ENCODE data around the gene MT1M. TPM values are rescaled to one million over a fixed set of nuclear protein-coding genes. Genes with fewer than 3 reads are reported as not detected.

Gene MT1M
- polyA plus RNA-seq, 2 of the 4 experiments (the other 2 are of a cell fraction), result not detected

DNA sequence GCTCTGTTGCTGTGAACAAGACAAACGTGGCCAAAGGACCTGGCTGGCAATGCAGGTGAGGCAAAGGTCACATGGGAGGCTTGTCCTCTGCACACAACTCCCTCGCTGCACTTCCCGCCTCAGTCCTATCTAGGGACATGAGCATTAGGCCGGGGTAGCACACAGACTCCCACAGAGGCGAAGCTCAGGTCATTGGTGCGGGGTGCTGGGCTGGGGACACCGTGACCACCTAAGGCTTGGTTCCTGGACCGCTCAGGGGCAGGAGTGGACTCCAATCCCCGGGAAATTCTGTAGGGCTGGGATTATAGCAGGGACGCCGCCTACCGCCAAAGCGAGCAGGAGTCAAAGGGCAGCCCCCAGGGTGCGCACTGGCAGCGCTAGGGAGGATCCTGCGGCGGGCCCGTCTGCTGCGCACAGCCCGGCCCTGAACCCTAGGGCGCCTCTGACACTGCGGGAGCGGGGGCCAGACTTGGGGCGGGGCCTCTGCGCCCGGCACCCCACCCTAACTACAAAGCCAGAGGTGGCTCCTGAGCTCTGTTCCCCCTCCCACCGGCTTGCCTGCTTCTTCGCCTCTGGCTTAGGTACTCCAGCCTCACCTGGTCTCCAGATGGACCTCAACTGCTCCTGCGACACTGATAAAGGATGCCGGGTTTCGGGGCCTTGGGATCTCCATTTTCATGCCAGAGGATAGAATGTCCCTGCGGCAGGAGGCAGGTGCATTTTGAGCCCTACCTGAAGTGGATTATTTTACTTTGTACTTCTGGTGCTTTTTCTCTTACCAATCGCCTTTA, 15.4 kb downstream of the MT1M start:
- CTCF ChIA-PET, result interaction anchor here (1.5 to 25.6 kb wide), 2 partner anchors 38 to 54 kb away, joined by 3 to 340 read pairs; partner anchors contain the start of gene MT2A
- POLR2A ChIA-PET, result no interaction called here
- ATAC-seq, result no peak
- no peaks in the 10 kb centered on the region for H3K9me3 ChIP-seq
- H3K27ac ChIP-seq, result no peak overlapping the region
- TF ChIP-seq EHF (CRISPR knock-in tag; IDR thresholded peaks at IDR 0.05), result no peak
- no peak for TF ChIP-seq KDM5A (IDR thresholded peaks at IDR 0.05)
- TF ChIP-seq HOXB5 (CRISPR knock-in tag; IDR thresholded peaks at IDR 0.05), result no peak
- TF ChIP-seq, protein P1, sequence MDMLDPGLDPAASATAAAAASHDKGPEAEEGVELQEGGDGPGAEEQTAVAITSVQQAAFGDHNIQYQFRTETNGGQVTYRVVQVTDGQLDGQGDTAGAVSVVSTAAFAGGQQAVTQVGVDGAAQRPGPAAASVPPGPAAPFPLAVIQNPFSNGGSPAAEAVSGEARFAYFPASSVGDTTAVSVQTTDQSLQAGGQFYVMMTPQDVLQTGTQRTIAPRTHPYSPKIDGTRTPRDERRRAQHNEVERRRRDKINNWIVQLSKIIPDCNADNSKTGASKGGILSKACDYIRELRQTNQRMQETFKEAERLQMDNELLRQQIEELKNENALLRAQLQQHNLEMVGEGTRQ (IDR thresholded peaks at IDR 0.05), result no peak
- no peak overlapping the region for H3K4me2 ChIP-seq
- no peak for FAIRE-seq
- peaks cover 16% of the 10 kb centered on the region for H3K4me1 ChIP-seq
- 76% methylated on average over 32 of the region's 33 CpGs for WGBS (ENCODE audit: missing lambda C conversion rate)
- H3K4me3 ChIP-seq, result no peak overlapping the region
- no peak for DNase-seq (ENCODE audit: low read depth in 1 of 2, low spot score in 1 of 2)

DNA sequence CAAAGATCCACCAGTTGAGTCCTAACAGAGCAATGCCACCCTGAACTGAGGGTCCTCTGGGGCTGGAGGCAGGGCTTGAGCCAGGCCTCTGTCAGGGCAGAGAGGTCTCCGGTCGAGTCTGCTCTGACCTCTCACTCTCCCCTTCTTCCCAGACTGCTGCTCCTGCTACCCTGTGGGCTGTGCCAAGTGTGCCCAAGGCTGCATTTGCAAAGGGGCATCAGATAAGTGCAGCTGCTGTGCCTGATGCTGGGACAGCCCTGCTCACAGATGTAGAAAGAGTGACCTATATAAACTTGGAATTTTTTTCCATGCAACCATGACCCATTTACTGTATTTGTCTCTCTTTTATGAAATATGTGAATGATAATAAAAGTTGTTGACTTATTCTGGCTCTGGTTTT, 16.8 kb downstream of the MT1M start:
- TF ChIP-seq MAZ (IDR thresholded peaks at IDR 0.05; ENCODE audit: borderline replicate concordance, low read depth, low read length) (no peak), ZSCAN20 (CRISPR knock-in tag; IDR thresholded peaks at IDR 0.05) (no peak), FOXS1 (CRISPR knock-in tag; IDR thresholded peaks at IDR 0.05) (no peak), FOSB (CRISPR knock-in tag; IDR thresholded peaks at IDR 0.05) (no peak), KDM5A (IDR thresholded peaks at IDR 0.05) (no peak), SREBF2 (IDR thresholded peaks at IDR 0.05) (no peak)
- TF ChIP-seq, protein P2, sequence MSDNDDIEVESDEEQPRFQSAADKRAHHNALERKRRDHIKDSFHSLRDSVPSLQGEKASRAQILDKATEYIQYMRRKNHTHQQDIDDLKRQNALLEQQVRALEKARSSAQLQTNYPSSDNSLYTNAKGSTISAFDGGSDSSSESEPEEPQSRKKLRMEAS (IDR thresholded peaks at IDR 0.05), result no peak
- CTCF ChIA-PET, result interaction anchor here (25.6 kb wide), 1 partner anchor 40 kb away, joined by 340 read pairs; the partner anchor contains the start of gene MT2A
- FAIRE-seq, result no peak

DNA sequence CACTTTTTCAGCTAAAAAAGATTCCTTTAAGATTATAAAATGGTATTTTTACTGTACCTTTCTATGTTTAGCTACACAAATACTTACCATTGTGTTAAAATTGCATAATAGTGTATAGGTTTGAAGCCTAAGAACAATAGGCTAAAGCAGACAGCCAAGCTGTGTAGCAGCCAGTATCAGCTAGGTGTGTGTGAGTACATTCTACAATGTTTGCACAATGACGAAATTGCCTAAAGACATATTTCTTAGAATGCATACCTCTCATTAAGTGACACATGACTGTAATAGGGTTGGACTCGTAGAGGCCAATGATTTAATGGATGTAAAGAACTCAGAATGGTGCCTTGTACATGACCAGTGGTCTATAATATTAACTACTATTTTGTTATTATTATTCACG, 17.4 kb downstream of the MT1M start:
- 43% methylated on average over 3 of the region's 3 CpGs for WGBS (ENCODE audit: missing lambda C conversion rate)
- Histone ChIP-seq H3K27ac (no peak overlapping the region), H3K4me1 (peaks cover 8% of the 10 kb centered on the region; the same call in 1 of the 3 replicates), H3K9me3 (no peaks in the 10 kb centered on the region), H3K4me2 (no peak overlapping the region), H3K4me3 (no peak overlapping the region)
- ATAC-seq (no peak), DNase-seq (ENCODE audit: low read depth in 1 of 2, low spot score in 1 of 2) (peak in 1 of 2 experiments; percentile 10), FAIRE-seq (no peak)
- ChIA-PET CTCF (interaction anchor here (25.6 kb wide), 1 partner anchor 40 kb away, joined by 340 read pairs; the partner anchor contains the start of gene MT2A), POLR2A (no interaction called here)
- TF ChIP-seq ZSCAN20 (CRISPR knock-in tag; IDR thresholded peaks at IDR 0.05) (no peak), FOSL2 (IDR thresholded peaks at IDR 0.05) (no peak), FOSL2 (CRISPR knock-in tag; IDR thresholded peaks at IDR 0.05) (no peak), EP300 (IDR thresholded peaks at IDR 0.05) (no peak), FOXS1 (CRISPR knock-in tag; IDR thresholded peaks at IDR 0.05) (no peak), MAZ (IDR thresholded peaks at IDR 0.05; ENCODE audit: borderline replicate concordance, low read depth, low read length) (no peak), CEBPB (IDR thresholded peaks at IDR 0.05) (no peak), ESRRA (IDR thresholded peaks at IDR 0.05; ENCODE audit: borderline replicate concordance, low read length) (no peak), MYC (IDR thresholded peaks at IDR 0.05; ENCODE audit: borderline replicate concordance, low read length) (no peak), SMC3 (IDR thresholded peaks at IDR 0.05) (no peak), KDM5A (IDR thresholded peaks at IDR 0.05) (no peak), HOXB5 (CRISPR knock-in tag; IDR thresholded peaks at IDR 0.05) (no peak), EHF (CRISPR knock-in tag; IDR thresholded peaks at IDR 0.05) (no peak), ZC3H11A (IDR thresholded peaks at IDR 0.05) (no peak), RARB (CRISPR knock-in tag; IDR thresholded peaks at IDR 0.05) (no peak), POLR2A (IDR thresholded peaks at IDR 0.05; ENCODE audit: low read length) (no peak), CBX2 (IDR thresholded peaks at IDR 0.05; ENCODE audit: borderline replicate concordance, low read depth) (no peak)
- TF ChIP-seq, protein P3, sequence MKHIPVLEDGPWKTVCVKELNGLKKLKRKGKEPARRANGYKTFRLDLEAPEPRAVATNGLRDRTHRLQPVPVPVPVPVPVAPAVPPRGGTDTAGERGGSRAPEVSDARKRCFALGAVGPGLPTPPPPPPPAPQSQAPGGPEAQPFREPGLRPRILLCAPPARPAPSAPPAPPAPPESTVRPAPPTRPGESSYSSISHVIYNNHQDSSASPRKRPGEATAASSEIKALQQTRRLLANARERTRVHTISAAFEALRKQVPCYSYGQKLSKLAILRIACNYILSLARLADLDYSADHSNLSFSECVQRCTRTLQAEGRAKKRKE (CRISPR knock-in tag; IDR thresholded peaks at IDR 0.05; ENCODE audit: low read depth), result no peak

More for the DNA sequence above, 16.8 kb downstream of the MT1M start:
- no peak overlapping the region for H3K27ac ChIP-seq
- DNase-seq (ENCODE audit: low read depth in 1 of 2, low spot score in 1 of 2), result no peak
- POLR2A ChIA-PET, result no interaction called here
- H3K4me3 ChIP-seq, result no peak overlapping the region
- no peak for ATAC-seq
- H3K4me2 ChIP-seq, result no peak overlapping the region
- H3K4me1 ChIP-seq, result peaks cover 8% of the 10 kb centered on the region; the same call in 2 of the 3 replicates
- WGBS (ENCODE audit: missing lambda C conversion rate), result 79% methylated on average over 2 of the region's 2 CpGs
- no peaks in the 10 kb centered on the region for H3K9me3 ChIP-seq
